ENCODE data around the gene PEX5L. TPM values are rescaled to one million over a fixed set of nuclear protein-coding genes. Genes with fewer than 3 reads are reported as not detected.
A peak's percentile ranks its signal among the peaks of the same experiment; 100 is the strongest.
"Not testable (repeated sequence)": the region's sequence is repeated elsewhere in the genome, so short reads cannot be mapped to it uniquely, and the experiment has no call there.

PEX5L gene
- total RNA-seq, 2 donors from 2014 or later, result 0.07 to 0.90 TPM

DNA sequence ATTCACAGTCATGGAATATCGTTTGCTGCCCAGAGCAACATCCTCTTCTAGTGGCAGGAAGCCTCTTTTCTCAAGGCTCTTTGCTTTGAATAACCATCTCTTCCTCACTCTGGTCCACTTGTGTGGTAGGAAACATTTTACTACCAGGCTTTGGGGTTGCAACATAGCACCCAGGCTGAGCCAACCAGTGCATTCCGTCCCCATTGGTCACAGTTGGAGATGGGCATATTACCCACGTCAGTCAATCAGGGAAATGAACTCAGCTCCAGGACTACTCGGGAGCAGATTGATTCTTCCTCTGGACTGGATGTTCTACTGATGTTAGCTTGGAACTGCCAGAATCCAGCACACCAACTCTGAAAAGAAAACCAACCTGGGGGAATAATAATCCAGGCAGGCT lies 4.2 kb upstream of the PEX5L start:
- TF ChIP-seq, protein P1, sequence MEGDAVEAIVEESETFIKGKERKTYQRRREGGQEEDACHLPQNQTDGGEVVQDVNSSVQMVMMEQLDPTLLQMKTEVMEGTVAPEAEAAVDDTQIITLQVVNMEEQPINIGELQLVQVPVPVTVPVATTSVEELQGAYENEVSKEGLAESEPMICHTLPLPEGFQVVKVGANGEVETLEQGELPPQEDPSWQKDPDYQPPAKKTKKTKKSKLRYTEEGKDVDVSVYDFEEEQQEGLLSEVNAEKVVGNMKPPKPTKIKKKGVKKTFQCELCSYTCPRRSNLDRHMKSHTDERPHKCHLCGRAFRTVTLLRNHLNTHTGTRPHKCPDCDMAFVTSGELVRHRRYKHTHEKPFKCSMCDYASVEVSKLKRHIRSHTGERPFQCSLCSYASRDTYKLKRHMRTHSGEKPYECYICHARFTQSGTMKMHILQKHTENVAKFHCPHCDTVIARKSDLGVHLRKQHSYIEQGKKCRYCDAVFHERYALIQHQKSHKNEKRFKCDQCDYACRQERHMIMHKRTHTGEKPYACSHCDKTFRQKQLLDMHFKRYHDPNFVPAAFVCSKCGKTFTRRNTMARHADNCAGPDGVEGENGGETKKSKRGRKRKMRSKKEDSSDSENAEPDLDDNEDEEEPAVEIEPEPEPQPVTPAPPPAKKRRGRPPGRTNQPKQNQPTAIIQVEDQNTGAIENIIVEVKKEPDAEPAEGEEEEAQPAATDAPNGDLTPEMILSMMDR (IDR thresholded peaks at IDR 0.05), result no peak
- Histone ChIP-seq H3K27me3 (peaks cover 0 to 3% of the 10 kb centered on the region in 2 donors), H3K36me3 (no peaks in the 10 kb centered on the region), H3K4me3 (no peak overlapping the region), H3K4me1 (peaks cover 0 to 5% of the 10 kb centered on the region in 2 donors), H3K27ac (no peak overlapping the region), H3K9me3 (no peaks in the 10 kb centered on the region)
- no peak for DNase-seq (ENCODE audit: low spot score)

DNA sequence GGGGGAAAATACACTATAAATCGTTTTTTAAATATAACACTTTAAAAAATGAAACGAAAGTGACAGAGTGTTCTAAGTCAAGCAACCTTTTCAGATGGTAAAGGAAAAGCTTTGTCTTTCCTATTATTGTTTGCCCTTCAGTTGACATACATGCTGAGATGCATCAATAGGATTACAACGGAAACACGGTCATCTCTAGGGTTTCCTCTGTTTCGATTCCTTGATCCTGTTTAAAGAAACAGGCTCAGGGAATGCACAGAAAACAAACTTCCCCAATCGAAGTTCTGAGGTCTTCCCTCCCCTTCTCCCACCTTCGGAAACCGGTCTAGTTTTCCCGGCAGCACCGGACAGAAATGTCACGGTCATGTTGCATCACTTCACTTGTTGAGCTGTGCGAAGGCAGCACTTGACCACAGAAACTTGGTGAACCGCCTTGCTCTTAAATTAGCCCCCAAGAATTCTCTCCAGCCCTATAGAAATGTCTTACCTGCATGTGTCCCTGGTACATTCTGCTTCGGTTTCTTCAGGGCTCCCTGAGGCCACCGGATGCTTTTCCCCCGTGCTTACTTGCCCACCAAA lies 556 bp downstream of the PEX5L start:
- DNase-seq (ENCODE audit: low spot score), result no peak
- TF ChIP-seq, protein P1 (IDR thresholded peaks at IDR 0.05), result no peak
- Histone ChIP-seq H3K4me1 (peaks cover 0 to 5% of the 10 kb centered on the region in 2 donors), H3K36me3 (no peaks in the 10 kb centered on the region), H3K4me3 (peak overlapping the region in 1 of 2 donors; percentile 26), H3K9me3 (no peaks in the 10 kb centered on the region), H3K27me3 (peaks cover 0 to 10% of the 10 kb centered on the region in 2 donors), H3K27ac (no peak overlapping the region)

DNA sequence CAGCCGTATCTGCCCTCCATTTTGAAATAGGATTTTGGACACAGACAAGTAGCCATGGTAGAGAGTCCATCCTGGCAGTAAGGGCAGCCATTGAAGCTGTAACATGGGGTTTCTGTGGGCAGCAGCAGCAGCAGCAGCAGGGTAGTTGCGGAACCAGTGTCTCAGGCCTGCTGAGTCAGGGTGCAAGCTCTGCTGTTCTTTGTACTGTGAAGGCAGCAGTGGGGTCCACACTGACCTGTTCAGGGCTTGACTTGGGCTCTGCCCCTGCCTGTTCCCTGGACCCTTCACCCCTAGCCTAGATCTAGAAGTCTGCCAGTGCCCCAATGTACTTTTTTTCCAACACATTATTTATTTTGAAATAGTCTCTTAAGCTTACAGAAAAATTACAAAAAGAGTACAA lies 9.7 kb downstream of the PEX5L start:
- TF ChIP-seq, protein P1 (IDR thresholded peaks at IDR 0.05), result no peak
- Histone ChIP-seq H3K4me3 (no peak overlapping the region), H3K9me3 (no peaks in the 10 kb centered on the region), H3K27me3 (no peaks in the 10 kb centered on the region), H3K4me1 (no peaks in the 10 kb centered on the region), H3K36me3 (no peaks in the 10 kb centered on the region), H3K27ac (no peak overlapping the region)
- no peak for DNase-seq (ENCODE audit: low spot score)

DNA sequence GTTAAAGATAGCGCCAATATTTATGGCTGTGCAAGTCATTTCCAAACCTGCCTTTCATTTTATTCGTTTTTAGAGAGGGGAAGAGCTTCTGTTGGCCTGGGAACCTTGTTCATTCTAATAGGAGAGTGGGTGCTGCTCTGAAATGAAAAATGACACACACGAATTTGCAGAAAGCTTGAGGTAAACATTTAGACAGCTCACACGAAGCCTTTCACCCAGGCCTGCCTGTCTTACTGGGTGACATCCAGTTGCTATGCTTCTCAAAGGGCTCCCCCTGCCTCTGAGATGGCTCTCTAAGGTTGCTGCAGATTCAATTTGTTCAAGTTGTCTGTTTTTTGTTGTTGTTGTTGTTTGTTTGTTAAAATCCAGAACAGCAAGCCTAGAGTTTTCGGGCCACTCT lies 18.2 kb downstream of the PEX5L start:
- TF ChIP-seq, protein P1 (IDR thresholded peaks at IDR 0.05), result no peak
- no peaks in the 10 kb centered on the region for H3K27me3 ChIP-seq
- H3K36me3 ChIP-seq, result no peaks in the 10 kb centered on the region
- H3K27ac ChIP-seq, result no peak overlapping the region
- DNase-seq (ENCODE audit: low spot score), result no peak
- H3K4me3 ChIP-seq, result no peak overlapping the region
- no peaks in the 10 kb centered on the region for H3K4me1 ChIP-seq
- H3K9me3 ChIP-seq, result no peaks in the 10 kb centered on the region

DNA sequence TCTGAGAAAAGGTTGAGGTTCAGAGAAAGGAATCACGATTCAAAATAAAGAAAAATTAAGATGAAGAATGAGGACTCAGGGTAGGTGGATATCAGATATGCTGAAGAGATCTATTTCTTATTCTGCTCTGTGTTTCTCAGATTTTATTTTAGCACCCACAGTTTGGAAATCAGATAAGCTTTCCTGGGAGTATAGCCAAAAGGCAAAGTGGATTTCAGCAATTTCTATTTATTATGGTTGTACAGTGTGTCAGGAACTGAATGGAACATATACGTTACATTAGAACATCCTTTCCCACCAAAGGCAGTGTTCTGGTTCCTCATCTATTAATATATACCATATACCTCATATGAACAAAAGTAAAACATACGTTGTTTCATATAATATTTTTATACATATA lies 18.9 kb downstream of the PEX5L start:
- no peaks in the 10 kb centered on the region for H3K9me3 ChIP-seq
- no peak overlapping the region for H3K27ac ChIP-seq
- H3K4me1 ChIP-seq, result no peaks in the 10 kb centered on the region
- DNase-seq (ENCODE audit: low spot score), result no peak
- H3K4me3 ChIP-seq, result no peak overlapping the region
- TF ChIP-seq, protein P1 (IDR thresholded peaks at IDR 0.05), result no peak
- no peaks in the 10 kb centered on the region for H3K27me3 ChIP-seq
- no peaks in the 10 kb centered on the region for H3K36me3 ChIP-seq

DNA sequence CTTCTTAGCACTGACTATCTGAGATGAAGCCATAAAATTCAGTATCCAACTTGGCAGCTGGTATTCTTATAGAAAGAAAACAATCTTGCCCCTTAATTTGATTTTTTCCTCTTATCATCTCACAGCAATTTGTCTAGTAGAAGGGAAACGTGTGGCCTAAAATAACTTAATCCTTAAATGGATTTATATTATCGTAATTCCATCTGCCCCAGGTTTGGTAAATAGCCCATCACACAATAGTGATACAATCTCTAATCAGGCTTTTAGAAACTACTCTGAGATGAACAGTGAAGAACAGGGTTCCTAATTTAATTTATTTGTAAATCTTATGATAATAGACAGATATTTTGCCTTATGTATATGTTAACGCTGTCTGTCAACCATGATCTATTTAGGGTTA lies 24.8 kb downstream of the PEX5L start:
- H3K27ac ChIP-seq, result no peak overlapping the region
- no peaks in the 10 kb centered on the region for H3K27me3 ChIP-seq
- no peak overlapping the region for H3K4me3 ChIP-seq
- peaks cover 0 to 20% of the 10 kb centered on the region in 2 donors for H3K9me3 ChIP-seq
- no peak for DNase-seq (ENCODE audit: low spot score)
- TF ChIP-seq, protein P1 (IDR thresholded peaks at IDR 0.05), result no peak
- H3K4me1 ChIP-seq, result no peaks in the 10 kb centered on the region
- no peaks in the 10 kb centered on the region for H3K36me3 ChIP-seq

DNA sequence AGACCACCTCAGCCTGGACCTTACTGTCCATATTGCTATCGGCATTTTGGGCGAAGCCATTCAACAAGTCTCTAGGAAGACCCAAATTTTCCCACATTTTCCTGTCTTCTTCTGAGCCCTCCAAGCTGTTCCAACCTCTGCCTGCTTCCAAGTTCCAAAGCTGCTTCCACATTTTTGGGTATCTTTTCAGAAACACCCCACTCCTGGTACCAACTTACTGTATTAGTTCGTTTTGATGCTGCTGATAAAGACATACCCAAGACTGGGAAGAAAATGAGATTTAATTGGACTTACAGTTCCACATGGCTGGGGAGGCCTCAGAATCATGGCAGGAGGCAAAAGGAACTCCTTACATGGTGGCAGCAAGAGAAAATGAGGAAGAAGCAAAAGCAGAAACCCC lies 28.4 kb downstream of the PEX5L start:
- DNase-seq (ENCODE audit: low spot score), result not testable (repeated sequence)
- peaks cover 0 to 20% of the 10 kb centered on the region in 2 donors for H3K9me3 ChIP-seq

More for the DNA sequence above, 28.4 kb downstream of the PEX5L start:
- H3K36me3 ChIP-seq, H3K27me3 ChIP-seq, H3K4me1 ChIP-seq, H3K27ac ChIP-seq, H3K4me3 ChIP-seq: not testable (repeated sequence)
